GM21390 (cell line): Measurements from ENCODE around the gene MACF1.

Source experiments
- ATAC-seq: cut with Tn5 transposase; IDR thresholded peaks from one replicate; pipeline ENCODE4 v1.9.1; 2021; ENCODE audit not compliant: unreplicated experiment

MACF1 gene

DNA sequence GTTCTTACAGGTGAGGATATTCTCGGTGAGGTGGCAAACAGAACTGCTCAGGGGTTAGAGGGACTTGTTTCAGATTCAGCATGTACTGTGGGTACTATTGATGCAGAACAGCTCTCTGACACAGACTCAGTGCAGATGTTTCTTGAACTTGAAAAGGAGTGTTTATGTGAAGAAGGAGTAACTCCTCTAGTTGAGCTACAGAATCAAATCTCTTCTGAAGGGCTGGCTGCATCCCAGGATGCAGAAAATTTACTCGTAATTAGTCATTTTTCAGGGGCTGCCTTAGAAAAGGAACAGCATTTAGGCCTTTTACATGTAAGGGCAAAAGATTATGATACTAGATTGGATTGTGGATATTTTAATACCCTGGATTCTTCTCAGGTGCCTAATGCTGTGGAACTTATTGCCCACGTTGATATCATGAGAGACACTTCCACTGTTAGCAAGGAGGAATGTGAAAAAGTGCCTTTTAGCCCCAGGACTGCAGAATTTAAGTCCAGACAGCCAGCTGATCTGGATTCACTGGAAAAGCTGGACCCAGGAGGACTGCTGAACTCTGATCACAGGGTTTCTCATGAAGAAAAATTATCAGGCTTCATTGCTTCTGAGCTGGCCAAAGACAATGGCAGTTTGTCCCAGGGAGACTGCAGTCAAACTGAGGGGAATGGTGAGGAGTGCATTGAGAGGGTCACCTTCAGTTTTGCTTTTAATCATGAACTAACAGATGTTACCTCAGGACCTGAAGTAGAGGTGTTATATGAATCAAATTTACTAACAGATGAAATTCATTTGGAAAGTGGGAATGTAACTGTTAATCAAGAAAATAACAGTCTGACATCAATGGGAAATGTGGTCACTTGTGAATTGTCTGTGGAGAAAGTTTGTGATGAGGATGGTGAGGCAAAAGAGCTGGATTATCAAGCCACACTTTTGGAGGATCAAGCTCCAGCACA lies 207.3 kb downstream of the MACF1 start:
- ATAC-seq = no peak

DNA sequence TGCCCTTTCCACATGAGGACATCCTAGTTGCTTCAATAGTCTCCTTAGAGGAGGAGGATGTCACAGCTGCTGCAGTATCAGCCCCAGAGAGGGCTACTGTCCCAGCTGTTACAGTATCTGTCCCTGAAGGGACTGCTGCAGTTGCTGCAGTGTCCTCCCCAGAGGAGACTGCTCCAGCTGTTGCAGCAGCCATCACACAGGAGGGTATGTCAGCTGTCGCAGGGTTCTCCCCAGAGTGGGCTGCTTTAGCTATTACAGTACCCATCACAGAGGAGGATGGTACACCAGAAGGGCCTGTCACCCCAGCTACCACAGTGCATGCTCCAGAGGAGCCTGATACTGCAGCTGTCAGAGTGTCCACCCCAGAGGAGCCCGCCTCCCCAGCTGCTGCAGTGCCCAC lies 208.4 kb downstream of the MACF1 start:
- ATAC-seq = no peak

DNA sequence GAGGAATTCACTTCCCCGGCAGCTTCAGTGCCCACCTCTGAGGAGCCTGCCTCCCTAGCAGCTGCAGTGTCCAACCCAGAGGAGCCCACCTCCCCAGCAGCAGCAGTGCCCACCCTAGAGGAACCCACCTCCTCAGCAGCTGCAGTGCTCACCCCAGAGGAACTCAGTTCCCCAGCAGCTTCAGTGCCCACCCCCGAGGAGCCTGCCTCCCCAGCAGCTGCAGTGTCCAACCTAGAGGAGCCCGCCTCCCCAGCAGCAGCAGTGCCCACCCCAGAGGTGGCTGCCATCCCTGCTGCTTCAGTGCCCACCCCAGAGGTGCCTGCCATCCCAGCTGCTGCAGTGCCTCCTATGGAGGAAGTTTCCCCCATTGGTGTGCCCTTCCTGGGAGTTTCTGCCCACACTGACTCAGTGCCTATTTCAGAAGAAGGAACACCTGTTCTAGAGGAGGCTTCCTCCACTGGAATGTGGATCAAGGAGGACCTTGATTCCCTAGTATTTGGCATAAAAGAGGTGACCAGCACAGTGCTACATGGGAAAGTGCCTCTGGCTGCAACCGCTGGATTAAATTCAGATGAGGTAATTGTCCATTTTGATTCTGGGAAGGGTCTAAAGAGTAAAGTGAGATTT lies 209.5 kb downstream of the MACF1 start:
- no peak for ATAC-seq

DNA sequence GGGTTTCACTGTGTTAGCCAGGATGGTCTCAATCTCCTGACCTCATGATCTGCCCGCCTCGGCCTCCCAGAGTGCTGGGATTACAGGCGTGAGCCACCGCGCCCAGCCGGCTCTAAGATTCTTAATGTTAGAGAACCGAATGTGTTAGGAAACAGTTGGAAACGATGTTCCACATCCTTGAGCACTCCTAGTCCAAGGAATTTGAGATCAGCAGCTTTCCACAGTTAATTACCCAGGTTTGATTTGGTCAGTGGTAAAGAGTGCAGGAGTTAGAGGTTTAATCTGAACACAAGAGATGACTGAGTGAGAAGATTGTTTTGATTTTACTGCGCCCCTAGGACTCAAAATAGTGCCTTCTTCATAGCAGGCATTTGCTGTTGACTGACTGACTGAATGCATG lies 211.1 kb downstream of the MACF1 start:
- ATAC-seq = no peak

DNA sequence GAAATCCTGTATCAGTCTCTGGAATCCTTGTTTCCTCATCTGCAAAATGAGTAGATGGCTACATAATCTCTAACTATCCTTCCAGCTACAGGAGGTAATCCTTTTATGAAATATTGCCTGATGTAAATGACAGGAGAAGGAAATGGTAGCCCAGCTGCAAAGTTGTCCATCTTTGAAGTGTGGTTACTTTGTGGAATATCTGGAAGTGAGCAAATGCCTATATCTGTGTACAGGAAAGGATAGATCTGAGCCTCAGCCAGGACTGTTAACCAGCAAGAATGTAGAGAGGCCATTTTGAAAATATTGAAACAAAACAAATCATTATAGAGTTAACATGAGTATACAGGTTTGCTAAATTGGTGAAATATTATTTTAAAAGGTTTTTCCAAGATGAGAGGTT lies 212.1 kb downstream of the MACF1 start:
- ATAC-seq = no peak

DNA sequence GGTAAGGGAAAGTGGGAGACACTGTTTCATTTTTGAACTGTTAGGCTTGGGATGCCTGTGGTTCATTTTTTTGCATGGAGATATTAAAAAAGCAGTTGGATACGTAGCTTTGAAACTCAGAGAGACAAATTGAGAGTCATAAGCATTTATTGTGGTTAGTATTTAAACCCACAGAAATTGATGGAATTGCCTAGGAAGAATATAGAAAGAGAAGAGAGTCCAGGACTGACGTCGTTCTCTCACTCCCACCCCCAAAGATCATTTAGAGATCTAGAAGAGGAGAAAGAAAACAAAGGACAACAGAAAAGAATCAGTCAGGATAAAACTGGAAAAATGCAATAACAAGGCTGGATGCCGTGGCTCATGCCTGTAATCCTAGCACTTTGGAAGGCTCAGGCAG lies 213.7 kb downstream of the MACF1 start:
- ATAC-seq = no peak

DNA sequence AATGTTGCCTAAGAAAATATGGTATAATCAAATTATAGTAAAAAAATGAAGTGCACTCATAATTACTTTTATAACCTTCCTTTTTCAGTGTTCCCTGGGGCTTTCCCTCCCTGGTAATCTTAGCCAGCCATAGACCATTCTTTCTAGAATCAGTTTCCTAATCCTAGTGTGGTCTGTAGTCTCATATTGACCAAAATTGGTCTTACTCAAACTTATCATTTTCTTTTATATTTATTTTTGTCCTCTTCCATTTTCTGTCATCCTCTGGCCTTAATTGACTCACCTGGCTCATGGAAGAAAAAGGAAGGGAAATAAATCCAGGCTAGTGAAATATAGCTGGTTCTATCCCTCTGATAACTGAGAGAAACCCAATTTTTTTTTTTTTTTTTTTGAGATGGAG lies 216.0 kb downstream of the MACF1 start:
- no peak for ATAC-seq

DNA sequence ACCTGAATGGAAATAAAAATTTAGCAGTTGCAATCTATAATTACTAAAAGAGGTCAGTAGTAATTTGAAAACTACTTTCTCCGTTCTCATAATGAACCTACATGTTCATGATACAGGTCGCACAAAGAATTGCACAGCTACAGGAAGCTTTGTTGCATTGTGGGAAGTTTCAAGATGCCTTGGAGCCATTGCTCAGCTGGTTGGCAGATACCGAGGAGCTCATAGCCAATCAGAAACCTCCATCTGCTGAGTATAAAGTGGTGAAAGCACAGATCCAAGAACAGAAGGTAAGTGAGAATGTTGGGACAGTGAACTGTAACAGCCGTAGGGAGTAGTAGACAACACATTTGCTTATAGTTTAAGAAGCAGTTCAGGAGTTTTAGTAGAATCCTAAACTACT lies 218.1 kb downstream of the MACF1 start:
- ATAC-seq = no peak

DNA sequence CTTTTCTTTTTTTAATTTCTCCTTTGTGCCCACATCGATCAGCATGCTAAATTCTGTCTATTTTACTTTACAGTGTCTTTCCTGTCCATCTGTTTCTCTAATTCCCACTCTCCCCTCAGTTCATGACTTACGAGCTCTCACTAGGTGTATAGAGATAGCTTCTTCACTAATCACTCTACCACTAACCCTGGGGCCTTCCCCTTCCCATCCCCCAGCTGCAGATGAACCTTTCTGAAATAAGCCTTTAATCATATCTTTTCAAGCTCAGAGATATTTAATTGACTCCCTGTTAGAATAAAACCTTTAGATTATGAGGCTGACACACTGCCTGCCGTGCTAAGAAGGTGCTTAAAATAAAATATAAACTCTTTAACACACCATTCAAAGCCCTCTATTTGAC lies 220.7 kb downstream of the MACF1 start:
- ATAC-seq = no peak

DNA sequence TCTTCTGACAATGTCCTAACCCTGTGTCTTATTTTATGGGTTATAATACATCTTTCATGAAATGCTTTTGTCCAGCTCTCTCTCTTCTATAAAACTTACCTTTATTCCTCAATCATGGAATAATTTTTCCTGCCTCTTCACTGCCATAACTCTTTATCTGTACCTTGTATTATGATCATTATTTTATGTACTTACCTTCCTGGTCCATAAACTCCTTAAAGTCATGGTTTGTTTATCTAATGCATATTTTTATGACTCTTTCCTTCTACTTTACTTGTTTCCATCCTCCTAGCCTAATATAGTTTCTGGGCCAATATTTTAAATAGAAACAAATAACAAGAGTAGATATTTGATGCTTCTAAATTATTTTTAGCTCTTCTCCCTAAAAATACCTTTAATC lies 221.1 kb downstream of the MACF1 start:
- ATAC-seq = no peak

DNA sequence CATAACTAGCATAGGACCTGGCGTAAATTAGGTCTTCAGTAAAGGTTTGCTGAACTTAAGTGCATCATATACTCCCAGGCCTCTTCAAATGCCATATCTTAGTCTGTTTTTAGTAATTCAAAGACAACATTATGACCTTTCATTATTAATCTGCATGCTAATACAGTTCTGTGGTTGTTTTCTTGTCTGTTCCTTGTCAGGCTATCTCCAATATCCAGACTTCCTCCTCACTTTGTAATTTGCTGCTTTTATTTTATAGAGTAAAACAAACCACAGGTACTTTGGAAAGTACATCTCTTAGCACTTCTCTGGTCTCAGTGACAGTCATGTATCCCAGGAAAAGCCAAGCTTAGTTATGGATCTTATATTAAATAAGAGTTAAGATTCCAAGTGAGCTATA lies 221.9 kb downstream of the MACF1 start:
- ATAC-seq = no peak

DNA sequence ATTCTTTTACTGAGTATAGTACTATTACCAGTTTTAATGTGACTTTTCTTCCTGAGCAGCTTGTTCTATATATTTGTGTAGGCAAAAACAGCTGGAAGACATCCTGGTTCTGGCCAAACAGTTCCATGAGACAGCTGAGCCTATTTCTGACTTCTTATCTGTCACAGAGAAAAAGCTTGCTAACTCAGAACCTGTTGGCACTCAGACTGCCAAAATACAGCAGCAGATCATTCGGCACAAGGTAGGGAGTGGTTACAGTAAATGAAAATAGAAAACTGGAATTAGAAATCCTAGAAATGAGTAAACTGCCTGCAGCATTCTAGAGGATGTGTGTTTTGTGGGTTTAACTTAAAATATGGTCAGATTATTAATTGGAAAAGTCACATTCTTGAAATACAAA lies 222.9 kb downstream of the MACF1 start:
- no peak for ATAC-seq

DNA sequence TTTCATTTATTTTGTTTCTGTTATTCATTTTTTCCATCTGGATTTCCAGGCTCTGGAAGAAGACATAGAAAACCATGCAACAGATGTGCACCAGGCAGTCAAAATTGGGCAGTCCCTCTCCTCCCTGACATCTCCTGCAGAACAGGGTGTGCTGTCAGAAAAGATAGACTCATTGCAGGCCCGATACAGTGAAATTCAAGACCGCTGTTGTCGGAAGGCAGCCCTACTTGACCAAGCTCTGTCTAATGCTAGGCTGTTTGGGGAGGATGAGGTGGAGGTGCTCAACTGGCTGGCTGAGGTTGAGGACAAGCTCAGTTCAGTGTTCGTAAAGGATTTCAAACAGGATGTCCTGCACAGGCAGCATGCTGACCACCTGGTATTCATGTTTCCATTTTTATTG lies 223.4 kb downstream of the MACF1 start:
- no peak for ATAC-seq

DNA sequence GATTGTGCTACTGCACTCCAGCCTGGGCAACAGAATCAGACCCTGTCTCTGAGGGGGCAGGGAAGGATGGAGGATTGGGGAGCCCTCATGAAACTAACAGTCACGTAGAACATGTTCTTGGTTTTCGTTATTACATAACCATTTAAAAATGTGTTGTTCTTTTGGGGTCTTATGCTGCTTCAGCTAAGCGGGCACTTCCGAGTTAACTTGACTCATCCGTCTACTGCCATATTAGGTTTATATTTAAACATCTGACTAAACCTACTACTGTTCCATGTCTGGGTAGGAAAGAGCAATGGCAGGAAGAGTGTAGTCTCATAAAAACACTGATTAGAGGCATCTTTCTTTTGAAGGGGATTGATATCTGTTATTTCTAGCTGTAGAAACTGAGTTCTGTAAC lies 227.4 kb downstream of the MACF1 start:
- no peak for ATAC-seq

DNA sequence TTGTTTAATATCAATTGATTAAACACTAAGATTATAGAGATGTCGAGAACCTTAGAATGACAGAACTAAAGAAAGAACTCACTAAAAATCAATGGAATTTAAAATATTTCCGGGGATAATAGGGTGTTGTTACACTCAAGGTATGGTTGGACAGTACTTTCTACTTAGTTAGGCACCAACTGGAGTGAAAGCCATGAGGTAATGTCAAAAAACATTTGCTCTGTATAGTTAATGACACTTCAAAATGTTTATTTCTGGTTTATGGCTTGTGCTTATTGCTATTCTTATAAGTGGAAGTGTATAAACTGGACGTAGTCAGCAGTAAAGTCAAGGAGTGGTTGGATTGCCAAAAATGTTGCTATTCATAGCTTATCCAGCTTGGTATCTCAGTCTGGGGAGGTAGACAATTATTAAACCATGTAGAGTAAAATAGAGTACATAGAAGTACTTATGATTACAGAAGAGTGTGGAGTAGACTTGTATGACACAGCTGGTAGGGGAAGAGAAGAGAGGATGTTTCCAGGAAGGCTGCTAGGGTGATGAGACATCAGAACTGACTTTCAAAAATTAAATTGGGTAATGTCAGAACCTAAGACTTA lies 230.4 kb downstream of the MACF1 start:
- ATAC-seq = no peak

DNA sequence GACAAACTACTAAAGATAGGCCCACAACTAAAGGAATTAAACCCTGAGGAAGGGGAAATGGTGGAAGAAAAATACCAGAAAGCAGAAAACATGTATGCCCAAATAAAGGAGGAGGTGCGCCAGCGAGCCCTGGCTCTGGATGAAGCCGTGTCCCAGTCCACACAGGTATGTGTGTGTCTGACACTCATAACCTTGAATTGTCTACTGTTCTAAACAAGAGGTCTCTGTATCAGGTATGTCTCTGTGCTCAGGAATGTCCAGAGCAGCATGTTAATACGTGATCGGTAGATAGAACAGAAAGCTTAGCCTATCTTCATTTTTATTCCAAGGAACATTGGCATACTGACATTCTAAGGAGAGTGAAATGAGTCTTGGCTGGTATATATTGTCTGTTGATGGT lies 231.1 kb downstream of the MACF1 start:
- no peak for ATAC-seq

DNA sequence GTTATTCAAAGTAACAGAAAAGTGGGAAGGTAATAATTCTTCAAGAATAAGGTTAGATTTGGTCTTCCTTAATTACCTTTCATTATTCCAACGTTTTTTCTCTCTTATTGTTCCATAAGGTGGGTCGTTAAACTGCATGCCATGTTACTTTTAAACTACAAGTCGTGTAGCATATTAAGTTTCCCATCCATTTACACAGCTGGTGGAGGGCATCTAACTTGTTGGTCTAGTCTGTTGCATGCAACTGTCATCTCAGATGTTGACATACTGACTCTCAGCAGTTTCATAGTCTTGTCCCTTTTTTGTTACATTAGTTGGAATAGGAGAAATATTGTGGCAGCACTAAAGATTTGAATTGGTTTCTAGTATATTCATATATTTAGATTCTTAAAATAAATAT lies 232.3 kb downstream of the MACF1 start:
- no peak for ATAC-seq

DNA sequence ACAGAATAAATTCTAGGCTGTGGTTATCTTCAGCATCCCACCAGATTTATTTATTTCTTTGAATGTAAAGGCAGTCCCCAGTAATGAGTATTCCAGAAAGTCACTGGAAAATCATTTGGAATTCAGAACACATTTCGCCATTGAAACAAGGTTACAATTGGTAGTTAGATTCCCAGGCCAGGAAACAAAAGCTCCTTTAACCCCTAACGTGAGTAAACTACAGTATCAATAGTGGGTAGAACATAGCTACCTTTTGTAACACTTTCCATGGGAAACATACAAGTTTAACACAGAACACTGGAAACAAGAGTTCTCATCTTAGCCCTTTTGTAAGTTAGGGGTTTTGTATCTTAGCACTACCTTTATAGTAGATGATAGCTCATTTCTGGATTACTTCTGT lies 233.5 kb downstream of the MACF1 start:
- ATAC-seq = no peak

DNA sequence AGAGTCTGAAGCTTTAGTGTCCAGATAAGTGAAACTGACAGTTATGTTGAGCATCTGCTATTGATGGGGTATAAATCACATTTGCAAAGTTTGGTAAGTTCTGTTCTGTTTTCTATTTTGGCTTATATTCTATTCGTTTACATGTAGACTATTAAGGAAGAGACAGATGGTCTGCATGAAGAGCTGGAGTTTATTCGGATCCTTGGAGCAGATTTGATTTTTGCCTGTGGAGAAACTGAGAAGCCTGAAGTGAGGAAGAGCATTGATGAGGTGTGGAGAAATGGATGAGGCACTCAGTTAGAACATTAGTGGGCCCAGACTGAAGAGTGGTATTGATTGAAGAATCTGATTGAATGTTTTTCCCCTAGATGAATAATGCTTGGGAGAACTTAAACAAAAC lies 236.4 kb downstream of the MACF1 start:
- no peak for ATAC-seq

DNA sequence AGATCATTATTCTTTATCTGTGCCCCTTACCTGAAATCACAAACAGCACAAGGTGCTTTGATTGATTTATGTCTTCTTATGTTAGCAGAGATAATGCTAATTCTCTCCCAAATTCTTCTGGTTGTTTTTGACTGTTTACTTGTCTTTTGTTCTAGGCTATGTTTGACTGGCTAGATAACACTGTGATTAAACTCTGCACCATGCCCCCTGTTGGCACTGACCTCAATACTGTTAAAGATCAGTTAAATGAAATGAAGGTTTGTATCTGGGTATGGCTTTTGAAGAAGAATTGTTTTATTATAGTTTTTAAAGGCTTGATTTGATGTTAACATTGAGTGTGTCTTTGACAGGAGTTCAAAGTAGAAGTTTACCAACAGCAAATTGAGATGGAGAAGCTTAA lies 237.3 kb downstream of the MACF1 start:
- ATAC-seq = no peak

DNA sequence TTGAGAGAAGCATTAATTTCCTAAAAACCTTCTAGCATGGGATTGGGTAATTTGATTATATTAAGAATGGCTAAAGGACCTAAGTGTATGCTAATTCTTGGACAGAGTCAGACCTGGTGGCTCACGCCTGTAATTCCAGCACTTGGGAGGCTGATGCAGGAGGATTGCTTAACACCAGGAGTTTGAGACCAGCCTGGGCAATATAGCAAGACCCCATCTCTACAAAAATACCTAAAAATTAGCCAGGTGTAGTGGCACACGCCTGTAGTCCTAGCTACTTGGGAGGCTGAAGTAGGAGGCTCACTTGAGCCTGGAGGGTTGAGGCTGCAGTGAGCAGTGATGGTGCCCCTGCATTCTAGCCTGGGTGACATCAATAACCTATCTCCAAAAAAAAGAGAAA lies 241.1 kb downstream of the MACF1 start:
- no peak for ATAC-seq

DNA sequence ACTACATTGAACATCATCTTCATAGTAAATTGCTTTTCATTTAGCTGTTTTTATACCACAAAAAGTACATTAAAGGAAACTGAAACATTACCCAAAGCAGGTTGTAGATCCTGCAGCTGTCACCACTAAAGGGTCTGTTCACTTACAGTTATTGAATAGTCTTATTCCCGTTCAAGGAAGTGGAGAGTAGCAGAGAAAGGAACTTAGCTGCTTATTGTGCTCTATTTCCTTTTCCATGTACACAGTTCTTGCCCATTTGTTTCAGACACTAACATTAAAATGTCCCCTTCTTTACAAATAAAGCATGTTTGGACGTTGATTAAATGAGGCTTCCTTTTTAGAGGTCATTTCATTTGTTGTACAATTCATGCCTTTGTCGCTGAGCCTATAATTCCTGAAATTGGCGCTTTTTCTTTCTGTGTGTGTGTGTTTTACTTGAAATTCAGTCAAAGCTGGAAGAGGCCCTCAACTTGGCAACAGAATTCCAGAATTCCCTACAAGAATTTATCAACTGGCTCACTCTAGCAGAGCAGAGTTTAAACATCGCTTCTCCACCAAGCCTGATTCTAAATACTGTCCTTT lies 242.6 kb downstream of the MACF1 start:
- ATAC-seq = no peak
